HepG2 (cell line): ENCODE measurements around the gene RAMP1. TPM values are rescaled to one million over a fixed set of nuclear protein-coding genes. Genes with fewer than 3 reads are reported as not detected.

Experiments used
- ATAC-seq: fragments of 200-7000 bp; cut with Tn5 transposase; 3 replicates; pipeline ENCODE4 v1.9.1; 2020; ENCODE audit warnings: mild to moderate bottlenecking, moderate library complexity
- BruUV-seq: library from RNA; stranded (reverse); fragments of 400-500 nt; replicated peaks from 2 replicates; lab custom pipeline; 2021; lab: Mats Ljungman, UMichigan
- CTCF ChIA-PET: fragments of 300-600 bp; formaldehyde crosslinking; extraction: SDS; loops from one replicate; lab custom pipeline; 2021; ENCODE audit warnings: low total read pairs, inconsistent platforms, low intra/inter-chr PET ratio; lab: Yijun Ruan, JAX
- POLR2A ChIA-PET: fragments of 350-600 bp; sonication (Branson Sonifier 250); formaldehyde crosslinking; loops from one replicate; lab custom pipeline; 2020; ENCODE audit warnings: antibody characterized with exemption, inconsistent platforms; lab: Yijun Ruan, JAX
- DNase-seq: peaks from one replicate; pipeline ENCODE4 v3.0.0-alpha.2; 2015; ENCODE audit warnings: low spot score
- FAIRE-seq: peaks from 3 replicates; lab custom pipeline; 2011; peaks lifted over from hg19 to GRCh38; lab: Jason Lieb, UNC
- H2AFZ ChIP-seq: one replicate; pipeline ENCODE4 v1.6.1; 2011; ENCODE audit warnings: low read length, inconsistent platforms
- H3K27ac ChIP-seq: fragments of 300-600 bp; 3 replicates; pipeline ENCODE4 v1.8.0; 2011; ENCODE audit warnings: mixed run types, mild to moderate bottlenecking, mixed read lengths, low read length, inconsistent platforms; ENCODE audit not compliant: insufficient read depth; ENCODE audit errors: extremely low read length
- H3K27me3 ChIP-seq, 2 experiments: fragments of 200-600 bp in 1 of 2; 2 replicates in 1 of 2; 3 replicates in 1 of 2; pipeline versions ENCODE4 v1.6.0 to v1.8.0; 2011; ENCODE audit warnings: low read length in 2 of 2, mild to moderate bottlenecking in 2 of 2, moderate library complexity in 2 of 2, inconsistent platforms in 1 of 2; ENCODE audit not compliant: insufficient read depth in 2 of 2, control insufficient read depth in 1 of 2
- H3K36me3 ChIP-seq, 2 experiments: fragments of 200-600 bp in 1 of 2; replicated peaks in 1 of 2; 2 replicates in 1 of 2; 3 replicates in 1 of 2; pipeline versions ENCODE4 v1.5.1 to v1.8.0; 2011; ENCODE audit warnings: low read length in 2 of 2, inconsistent platforms in 1 of 2; ENCODE audit not compliant: insufficient read depth in 2 of 2, control insufficient read depth in 1 of 2
- H3K4me1 ChIP-seq: 2 replicates; pipeline ENCODE4 v1.5.1; 2012; ENCODE audit warnings: low read length, inconsistent platforms; ENCODE audit not compliant: insufficient read depth
- H3K4me2 ChIP-seq: 2 replicates; pipeline ENCODE4 v1.6.0; 2011; ENCODE audit warnings: low read depth, low read length, inconsistent platforms
- H3K4me3 ChIP-seq, 3 experiments: fragments of 200-600 bp in 1 of 3; sonication (generic), shearing (Covaris generic) in 1 of 3; replicated peaks in 1 of 3; 2 replicates each; pipeline ENCODE4 v1.5.1; 2011 to 2016; ENCODE audit warnings: low read length in 3 of 3, inconsistent platforms in 2 of 3, low read depth in 2 of 3, mild to moderate bottlenecking in 2 of 3, control low read depth in 1 of 3, mixed read lengths in 1 of 3; ENCODE audit not compliant: insufficient read depth in 1 of 3
- H3K79me2 ChIP-seq: one replicate; pipeline ENCODE4 v1.6.1; 2011; ENCODE audit warnings: low read length, inconsistent platforms; ENCODE audit not compliant: insufficient read depth
- H3K9ac ChIP-seq: 2 replicates; pipeline ENCODE4 v1.6.0; 2011; ENCODE audit warnings: mild to moderate bottlenecking, low read depth, low read length, inconsistent platforms; ENCODE audit not compliant: insufficient read depth
- H3K9me3 ChIP-seq: 2 replicates; pipeline ENCODE4 v1.5.1; 2012; ENCODE audit warnings: mild to moderate bottlenecking, low read length
- H4K20me1 ChIP-seq: 2 replicates; pipeline ENCODE4 v1.6.0; 2011; ENCODE audit warnings: inconsistent platforms, mild to moderate bottlenecking, low read length, moderate library complexity; ENCODE audit not compliant: insufficient read depth
- CAMTA2 ChIP-seq: sonication (generic); formaldehyde crosslinking; IDR thresholded peaks from 2 replicates; pipeline ENCODE4 v1.4.0; 2020; ENCODE audit warnings: mild to moderate bottlenecking, missing genetic modification reagents, borderline replicate concordance
- HMGXB4 ChIP-seq, 2 experiments: sonication (generic) in 1 of 2; formaldehyde crosslinking in 1 of 2; IDR thresholded peaks; 2 replicates each; pipeline versions ENCODE4 v1.4.0 to v1.6.1; 2018 to 2020; ENCODE audit warnings: missing genetic modification reagents in 2 of 2, borderline replicate concordance in 1 of 2, low read depth in 1 of 2, mild to moderate bottlenecking in 1 of 2, missing biosample characterization in 1 of 2
- MEIS1 ChIP-seq: sonication (generic); formaldehyde crosslinking; IDR thresholded peaks from 2 replicates; pipeline ENCODE4 v1.9.0; 2021; ENCODE audit warnings: mild to moderate bottlenecking, missing genetic modification reagents, moderate library complexity, borderline replicate concordance
- SYNCRIP ChIP-seq: fragments of 200-400 bp; formaldehyde crosslinking; IDR thresholded peaks from 2 replicates; pipeline ENCODE4 v1.6.1; 2018; ENCODE audit warnings: mild to moderate bottlenecking, low read depth, low read length; ENCODE audit not compliant: insufficient read depth
- ZNF777 ChIP-seq: sonication (generic); formaldehyde crosslinking; IDR thresholded peaks from 2 replicates; pipeline ENCODE4 v1.4.0; 2020; ENCODE audit warnings: missing genetic modification reagents
- WGBS: methylation state at CpG from one replicate; pipeline ENCODE4 v1.1.6; 2017; ENCODE audit warnings: low lambda C conversion rate; 5-methylcytosine and 5-hydroxymethylcytosine counted together
- in situ Hi-C: cut with HindIII; loops from 2 replicates; pipeline ENCODE4 v1.10.0; 2017; ENCODE audit warnings: low pct_unique_long_range_greater_than_20kb; ENCODE audit not compliant: extremely low pct_ligation_motif_present
- intact Hi-C: fragments of 100-400 bp; cut with micrococcal nuclease; formaldehyde crosslinking; loops from one replicate; pipeline ENCODE4 v1.10.0; 2022; ENCODE audit not compliant: unreplicated experiment
- polyA plus RNA-seq, 8 experiments: library from polyadenylated mRNA; depleted of rRNA in 3 of 8; stranded (reverse) in 7 of 8; unstranded in 1 of 8; fragments of >200 nt; fragmentation: Illumina TruSeq in 4 of 8; extraction: Trizol in 4 of 8; gene quantifications; 2 replicates each; pipeline versions ENCODE4 v1.2.1 to v1.2.3, GENCODE V29; 2011 to 2016; ENCODE audit warnings: low read depth in 4 of 8, missing spikeins in 1 of 8, mixed read lengths in 1 of 8; ENCODE audit not compliant: insufficient read depth in 1 of 8
- total RNA-seq, 5 experiments: library from RNA; depleted of rRNA; stranded (reverse); fragments of >200 nt; fragmentation: Illumina TruSeq; extraction: Trizol; gene quantifications; 2 replicates each; pipeline ENCODE4 v1.2.3, GENCODE V29; 2016; ENCODE audit warnings: low read depth in 1 of 5
- TF ChIP-seq, protein P1 (sequence below): sonication (generic); formaldehyde crosslinking; IDR thresholded peaks from 2 replicates; pipeline ENCODE4 v1.4.0; 2020; ENCODE audit warnings: low read depth, mild to moderate bottlenecking, missing genetic modification reagents

The RAMP1 gene
- total and polyA plus RNA-seq, 2 of the 13 experiments (the other 11 are each of a cell fraction or from before 2014, with no cell fraction given), result 0.29 to 0.61 TPM

DNA sequence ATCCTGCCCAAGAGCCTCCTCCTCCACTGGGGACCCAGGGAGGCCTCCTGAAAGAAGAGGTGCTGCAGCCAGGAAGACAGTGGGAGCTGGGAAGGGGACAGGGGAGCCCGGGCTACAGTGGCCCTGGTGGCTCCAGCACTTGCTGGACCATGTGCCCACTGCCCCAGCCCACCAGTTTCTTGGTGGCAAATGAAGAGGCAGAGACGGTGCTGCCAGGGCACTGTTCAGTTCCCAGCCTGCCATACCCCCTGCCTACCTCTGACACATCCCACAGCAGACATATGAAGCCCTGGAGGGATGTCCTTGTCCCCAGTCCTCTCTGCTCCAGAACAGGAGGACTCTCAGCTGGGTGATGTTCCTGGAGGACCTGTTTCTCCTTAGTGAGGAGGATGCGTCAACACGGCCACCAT, 3.7 kb downstream of the RAMP1 start:
- in situ Hi-C loops, result no loop called here
- POLR2A ChIA-PET, result no interaction called here

More for the DNA sequence above, 3.7 kb downstream of the RAMP1 start:
- no peak for DNase-seq
- H3K27me3 ChIP-seq, result peaks cover 12 to 80% of the 10 kb centered on the region in 2 experiments; a peak in 4 of 5 replicates
- no peak for ATAC-seq
- H3K79me2 ChIP-seq, result no peaks in the 10 kb centered on the region
- H3K4me1 ChIP-seq, result peaks cover 41% of the 10 kb centered on the region
- H3K9me3 ChIP-seq, result no peaks in the 10 kb centered on the region
- CTCF ChIA-PET, result no interaction called here
- no peak for FAIRE-seq
- H3K4me2 ChIP-seq, result no peak overlapping the region
- intact Hi-C loops, result no loop called here
- WGBS, result 62% methylated on average over 3 of the region's 4 CpGs
- no peak overlapping the region for H2AFZ ChIP-seq
- no peak overlapping the region for H3K9ac ChIP-seq
- TF ChIP-seq MEIS1 (no peak), SYNCRIP (no peak), ZNF777 (CRISPR knock-in tag) (no peak), CAMTA2 (CRISPR knock-in tag) (no peak), HMGXB4 (CRISPR knock-in tag; IDR thresholded peaks at IDR 0.05; ENCODE audit: borderline replicate concordance in 1 of 2, low read depth in 1 of 2) (no peak)
- TF ChIP-seq, protein P1, sequence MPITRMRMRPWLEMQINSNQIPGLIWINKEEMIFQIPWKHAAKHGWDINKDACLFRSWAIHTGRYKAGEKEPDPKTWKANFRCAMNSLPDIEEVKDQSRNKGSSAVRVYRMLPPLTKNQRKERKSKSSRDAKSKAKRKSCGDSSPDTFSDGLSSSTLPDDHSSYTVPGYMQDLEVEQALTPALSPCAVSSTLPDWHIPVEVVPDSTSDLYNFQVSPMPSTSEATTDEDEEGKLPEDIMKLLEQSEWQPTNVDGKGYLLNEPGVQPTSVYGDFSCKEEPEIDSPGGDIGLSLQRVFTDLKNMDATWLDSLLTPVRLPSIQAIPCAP (CRISPR knock-in tag), result no peak
- H3K4me3 ChIP-seq, result no peak overlapping the region
- no TSS peak for BruUV-seq
- H3K27ac ChIP-seq, result no peak overlapping the region
- H4K20me1 ChIP-seq, result no peaks in the 10 kb centered on the region
- no peaks in the 10 kb centered on the region for H3K36me3 ChIP-seq
